ENCODE results near the gene ATP2B2. TPM values are rescaled to one million over a fixed set of nuclear protein-coding genes. Genes with fewer than 3 reads are reported as not detected.

ATP2B2 gene
- total and polyA plus RNA-seq, 2 experiments from 2014 or later, result 0.42 to 0.63 TPM

- Mint-ChIP-seq H3K9me3 (peaks cover 6% of the 10 kb centered on the region), H3K27me3 (ENCODE audit: insufficient read depth, low read depth, poor library complexity) (peaks cover 2% of the 10 kb centered on the region), H3K27ac (no peak overlapping the region), H3K4me1 (no peaks in the 10 kb centered on the region), H3K4me3 (no peak overlapping the region), H3K36me3 (ENCODE audit: low read depth) (no peaks in the 10 kb centered on the region)
- Histone ChIP-seq H2AFZ (no peak overlapping the region), H3K36me3 (ENCODE audit: insufficient read depth) (no peaks in the 10 kb centered on the region), H3K4me1 (ENCODE audit: insufficient read depth) (no peaks in the 10 kb centered on the region), H3K27ac (ENCODE audit: low read depth) (no peak overlapping the region), H3K4me3 (no peak overlapping the region), H4K20me1 (replicated peaks; ENCODE audit: insufficient read depth) (no peaks in the 10 kb centered on the region), H3K79me2 (replicated peaks; ENCODE audit: insufficient read depth) (no peaks in the 10 kb centered on the region), H3K4me2 (no peak overlapping the region), H3F3A (replicated peaks; ENCODE audit: low read depth) (no peaks in the 10 kb centered on the region), H3K27me3 (ENCODE audit: insufficient read depth) (no peaks in the 10 kb centered on the region), H3K9me2 (ENCODE audit: insufficient read depth) (no peaks in the 10 kb centered on the region)
- TF ChIP-seq JUNB (IDR thresholded peaks at IDR 0.05; ENCODE audit: unreplicated experiment) (no peak), REST (IDR thresholded peaks at IDR 0.05; ENCODE audit: unreplicated experiment) (no peak), ZNF462 (CRISPR knock-in tag; IDR thresholded peaks at IDR 0.05) (no peak), ETS1 (IDR thresholded peaks at IDR 0.05) (no peak), ZNF331 (CRISPR knock-in tag; IDR thresholded peaks at IDR 0.05; ENCODE audit: low read depth) (no peak), POLR2AphosphoS5 (IDR thresholded peaks at IDR 0.05; ENCODE audit: low read depth) (no peak), CREB1 (CRISPR knock-in tag; IDR thresholded peaks at IDR 0.05; ENCODE audit: low read depth) (no peak), ZNF114 (CRISPR knock-in tag; IDR thresholded peaks at IDR 0.05) (no peak), EZH2 (IDR thresholded peaks at IDR 0.05; ENCODE audit: low read depth, unreplicated experiment) (no peak)
- ATAC-seq (no peak), DNase-seq (ENCODE audit: low spot score) (no peak)
Observed at GRCh38 chr3:10534066-10534465, 28.7 kb upstream of the ATP2B2 start.

Measured in GM23338 (cell line).